HepG2 (cell line): ENCODE data around the gene WDR27. TPM values are rescaled to one million over a fixed set of nuclear protein-coding genes. Genes with fewer than 3 reads are reported as not detected.
A peak's percentile ranks its signal among the peaks of the same experiment; 100 is the strongest.

ENCODE experiments used
- ARHGAP35 ChIP-seq: sonication (generic); formaldehyde crosslinking; IDR thresholded peaks from 2 replicates; pipeline ENCODE4 v1.9.0; 2022; ENCODE audit warnings: mild to moderate bottlenecking, inconsistent platforms, moderate library complexity, missing genetic modification reagents, borderline replicate concordance
- BHLHE40 ChIP-seq: IDR thresholded peaks from 2 replicates; pipeline ENCODE4 v1.6.1; 2011; ENCODE audit warnings: low read length, improper control_type of control experiment
- CEBPB ChIP-seq: IDR thresholded peaks from 2 replicates; pipeline ENCODE4 v1.6.1; 2011; ENCODE audit warnings: low read depth, low read length, improper control_type of control experiment, borderline replicate concordance
- E2F1 ChIP-seq: sonication (generic); formaldehyde crosslinking; IDR thresholded peaks from 2 replicates; pipeline ENCODE4 v1.5.0; 2020; ENCODE audit warnings: missing genetic modification reagents
- GZF1 ChIP-seq: sonication (generic); formaldehyde crosslinking; IDR thresholded peaks from 2 replicates; pipeline ENCODE4 v1.5.1; 2020; ENCODE audit warnings: mild to moderate bottlenecking, missing genetic modification reagents
- LCORL ChIP-seq, 2 experiments: fragments of 450-650 bp in 1 of 2; sonication (generic) in 1 of 2; formaldehyde crosslinking in 1 of 2; IDR thresholded peaks; 2 replicates each; pipeline versions ENCODE4 v1.5.0 to v1.6.1; 2017 to 2020; ENCODE audit warnings: antibody characterized with exemption in 1 of 2, missing genetic modification reagents in 1 of 2
- NR2C2 ChIP-seq: sonication (generic); formaldehyde crosslinking; IDR thresholded peaks from 2 replicates; pipeline ENCODE4 v1.4.0; 2020; ENCODE audit warnings: missing genetic modification reagents, mild to moderate bottlenecking, moderate library complexity, borderline replicate concordance
- NR2F6 ChIP-seq, 2 experiments: IDR thresholded peaks; 2 replicates each; pipeline ENCODE4 v1.6.1; 2016; ENCODE audit warnings: antibody characterized with exemption in 1 of 2, mild to moderate bottlenecking in 1 of 2
- RFXANK ChIP-seq: IDR thresholded peaks from 2 replicates; pipeline ENCODE4 v1.6.1; 2016
- RNF2 ChIP-seq: fragments of 450-650 bp; conservative IDR thresholded peaks from 2 replicates; pipeline ENCODE4 v1.6.1; 2016; ENCODE audit warnings: low read depth
- TAF15 ChIP-seq: fragments of 200-400 bp; formaldehyde crosslinking; IDR thresholded peaks from one replicate; pipeline ENCODE4 v1.6.1; 2018; ENCODE audit warnings: mild to moderate bottlenecking, low read depth, low read length; ENCODE audit not compliant: poor library complexity, severe bottlenecking
- ZBTB2 ChIP-seq: sonication (generic); formaldehyde crosslinking; IDR thresholded peaks from 2 replicates; pipeline ENCODE4 v1.8.0; 2022; ENCODE audit warnings: low read depth, missing genetic modification reagents
- ZEB1 ChIP-seq: IDR thresholded peaks from 2 replicates; pipeline ENCODE4 v1.6.1; 2012; ENCODE audit warnings: mild to moderate bottlenecking, low read depth, inconsistent platforms; ENCODE audit not compliant: insufficient replicate concordance
- ZFP36 ChIP-seq: fragments of 150-350 bp; IDR thresholded peaks from 2 replicates; pipeline ENCODE4 v1.6.1; 2018; ENCODE audit warnings: borderline replicate concordance, low read length, low read depth; ENCODE audit not compliant: partially characterized antibody
- ZFP62 ChIP-seq: sonication (generic); formaldehyde crosslinking; IDR thresholded peaks from 2 replicates; pipeline ENCODE4 v1.4.0; 2020; ENCODE audit warnings: missing genetic modification reagents
- ZHX1 ChIP-seq: sonication (generic); formaldehyde crosslinking; IDR thresholded peaks from 2 replicates; pipeline ENCODE4 v1.8.1; 2022; ENCODE audit warnings: low read depth, mild to moderate bottlenecking, missing genetic modification reagents
- ZNF337 ChIP-seq: sonication (generic); formaldehyde crosslinking; IDR thresholded peaks from 2 replicates; pipeline ENCODE4 v1.5.1; 2020; ENCODE audit warnings: missing genetic modification reagents, low read depth, mild to moderate bottlenecking, borderline replicate concordance
- ZNF782 ChIP-seq: sonication (generic); formaldehyde crosslinking; IDR thresholded peaks from 2 replicates; pipeline ENCODE4 v1.4.0; 2020; ENCODE audit warnings: missing genetic modification reagents, mild to moderate bottlenecking, borderline replicate concordance
- polyA plus RNA-seq, 8 experiments: library from polyadenylated mRNA; depleted of rRNA in 3 of 8; stranded (reverse) in 7 of 8; unstranded in 1 of 8; fragments of >200 nt; fragmentation: Illumina TruSeq in 4 of 8; extraction: Trizol in 4 of 8; gene quantifications; 2 replicates each; pipeline versions ENCODE4 v1.2.1 to v1.2.3, GENCODE V29; 2011 to 2016; ENCODE audit warnings: low read depth in 4 of 8, missing spikeins in 1 of 8, mixed read lengths in 1 of 8; ENCODE audit not compliant: insufficient read depth in 1 of 8
- total RNA-seq, 5 experiments: library from RNA; depleted of rRNA; stranded (reverse); fragments of >200 nt; fragmentation: Illumina TruSeq; extraction: Trizol; gene quantifications; 2 replicates each; pipeline ENCODE4 v1.2.3, GENCODE V29; 2016; ENCODE audit warnings: low read depth in 1 of 5

Gene WDR27
- total and polyA plus RNA-seq, 2 of the 13 experiments (the other 11 are each of a cell fraction or from before 2014, with no cell fraction given): 34.1 to 80.3 TPM

GRCh38 chr6:169702840-169703246 lies 1.0 kb upstream of the WDR27 start (continued):
- TF ChIP-seq ZEB1 (peak; percentile 10), CEBPB (no peak), E2F1 (CRISPR knock-in tag) (no peak), ARHGAP35 (CRISPR knock-in tag) (no peak; the same call in 1 of the 2 replicates), ZHX1 (CRISPR knock-in tag) (no peak), RFXANK (CRISPR knock-in tag) (no peak), ZFP62 (no peak), ZFP36 (no peak), ZNF337 (CRISPR knock-in tag) (no peak), NR2C2 (CRISPR knock-in tag) (no peak), ZNF782 (CRISPR knock-in tag) (no peak), TAF15 (peak; percentile 5), LCORL (IDR thresholded peaks at IDR 0.05) (no peak), LCORL (CRISPR knock-in tag; IDR thresholded peaks at IDR 0.05) (no peak), GZF1 (CRISPR knock-in tag) (no peak), BHLHE40 (no peak), NR2F6 (IDR thresholded peaks at IDR 0.05) (no peak), NR2F6 (CRISPR knock-in tag; IDR thresholded peaks at IDR 0.05) (no peak; the same call in 1 of the 2 replicates), ZBTB2 (CRISPR knock-in tag) (no peak), RNF2 (0 out of 2 replicates have a peak, but pooled peaks have one; percentile 4)
